ENCODE results near the gene CADM1. TPM values are rescaled to one million over a fixed set of nuclear protein-coding genes. Genes with fewer than 3 reads are reported as not detected.

Gene CADM1
- total and polyA plus RNA-seq, 9 of the 15 experiments (the other 6 are each of a cell fraction or from before 2014, with no cell fraction given): 0.42 TPM; not detected in 8

- DNase-seq (ENCODE audit: extremely low read depth in 1 of 4, low spot score in 3 of 4) (peak; percentile 19 to 40 (median 28)), FAIRE-seq (peak; percentile 61), ATAC-seq (no peak)
- Histone ChIP-seq H3K36me3 (ENCODE audit: control insufficient read depth, insufficient read depth, low read length) (no peaks in the 10 kb centered on the region), H3K4me2 (ENCODE audit: insufficient read depth, low read length) (no peak overlapping the region), H3K4me1 (replicated peaks in 1 of 2; ENCODE audit: control insufficient read depth in 2 of 2, insufficient read depth in 2 of 2, low read length in 2 of 2) (no peaks in the 10 kb centered on the region), H3K79me2 (ENCODE audit: control insufficient read depth, insufficient read depth, low read length) (no peaks in the 10 kb centered on the region), H3K9me3 (replicated peaks; ENCODE audit: control insufficient read depth, insufficient read depth, low read depth, low read length) (no peaks in the 10 kb centered on the region), H3K9ac (ENCODE audit: insufficient read depth in 1 of 2, low read depth in 2 of 2, low read length in 2 of 2) (no peak overlapping the region), H4K20me1 (replicated peaks; ENCODE audit: control insufficient read depth, insufficient read depth, low read length) (no peaks in the 10 kb centered on the region), H2AFZ (ENCODE audit: low read depth, low read length) (no peak overlapping the region), H3K9me1 (ENCODE audit: control insufficient read depth, insufficient read depth, low read length) (no peaks in the 10 kb centered on the region), H3K27ac (ENCODE audit: extremely low read depth, low read depth, low read length) (no peak overlapping the region), H3K27me3 (ENCODE audit: control insufficient read depth in 2 of 2, insufficient read depth in 2 of 2, low read length in 2 of 2) (no peaks in the 10 kb centered on the region; a peak in 2 of 5 replicates), H3K4me3 (no peak overlapping the region)
- POLR2A ChIA-PET: no interaction called here
- 22% methylated on average over 8 of the region's 8 CpGs for WGBS (ENCODE audit: insufficient coverage, low coverage, missing lambda C conversion rate)
- in situ Hi-C loops (cut with MboI): no loop called here
- no TSS peak for BruUV-seq (replicated peaks)
- intact Hi-C loops (cut with micrococcal nuclease): no loop called here
- CTCF ChIA-PET (ENCODE audit: low intra/inter-chr PET ratio): interaction anchor here (0.6 kb wide), 1 partner anchor 25 kb away, joined by 3 read pairs; no protein-coding TSS in a partner anchor
- TF ChIP-seq ZNF280A (IDR thresholded peaks at IDR 0.05; ENCODE audit: low read depth, partially characterized antibody) (no peak), NONO (IDR thresholded peaks at IDR 0.05; ENCODE audit: low read depth in 2 of 2, low read length in 1 of 2) (no peak)
- TF ChIP-seq, protein P1, sequence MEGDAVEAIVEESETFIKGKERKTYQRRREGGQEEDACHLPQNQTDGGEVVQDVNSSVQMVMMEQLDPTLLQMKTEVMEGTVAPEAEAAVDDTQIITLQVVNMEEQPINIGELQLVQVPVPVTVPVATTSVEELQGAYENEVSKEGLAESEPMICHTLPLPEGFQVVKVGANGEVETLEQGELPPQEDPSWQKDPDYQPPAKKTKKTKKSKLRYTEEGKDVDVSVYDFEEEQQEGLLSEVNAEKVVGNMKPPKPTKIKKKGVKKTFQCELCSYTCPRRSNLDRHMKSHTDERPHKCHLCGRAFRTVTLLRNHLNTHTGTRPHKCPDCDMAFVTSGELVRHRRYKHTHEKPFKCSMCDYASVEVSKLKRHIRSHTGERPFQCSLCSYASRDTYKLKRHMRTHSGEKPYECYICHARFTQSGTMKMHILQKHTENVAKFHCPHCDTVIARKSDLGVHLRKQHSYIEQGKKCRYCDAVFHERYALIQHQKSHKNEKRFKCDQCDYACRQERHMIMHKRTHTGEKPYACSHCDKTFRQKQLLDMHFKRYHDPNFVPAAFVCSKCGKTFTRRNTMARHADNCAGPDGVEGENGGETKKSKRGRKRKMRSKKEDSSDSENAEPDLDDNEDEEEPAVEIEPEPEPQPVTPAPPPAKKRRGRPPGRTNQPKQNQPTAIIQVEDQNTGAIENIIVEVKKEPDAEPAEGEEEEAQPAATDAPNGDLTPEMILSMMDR (IDR thresholded peaks at IDR 0.05 in 2 of 3, conservative IDR thresholded peaks at IDR 0.05 in 1 of 3; ENCODE audit: insufficient read depth in 2 of 3, low read depth in 1 of 3, low read length in 3 of 3): peak; percentile 36 to 66 (median 65); a peak in 5 of 6 replicates
Observed at GRCh38 chr11:115170133-115170815, 333.9 kb downstream of the CADM1 start.

Measured in K562 (cell line).